GM18861 (cell line): ENCODE data around the gene SPATA13.

ENCODE experiments used
- ATAC-seq: cut with Tn5 transposase; IDR thresholded peaks from one replicate; pipeline ENCODE4 v1.9.1; 2021; ENCODE audit not compliant: unreplicated experiment

The SPATA13 gene

DNA sequence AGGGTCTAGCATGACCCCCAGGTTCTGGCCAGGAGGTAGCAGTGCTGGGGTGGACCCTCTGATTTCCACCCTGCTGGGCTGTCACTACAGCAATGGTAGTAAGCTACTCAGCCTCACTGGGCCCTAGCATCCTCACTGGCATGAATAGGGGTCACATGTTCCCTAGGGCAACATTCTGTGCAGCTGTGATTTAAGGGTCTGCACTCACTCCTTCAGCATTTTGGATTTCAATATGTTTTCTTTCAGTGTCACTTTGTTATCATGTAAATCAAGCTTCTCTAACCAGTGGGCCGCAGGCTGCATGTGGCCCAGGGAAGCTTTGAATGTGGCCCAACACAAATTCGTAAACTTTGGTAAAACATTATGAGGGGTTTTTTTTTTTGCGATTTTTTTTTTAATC is 57.8 kb downstream of the SPATA13 start:
- no peak for ATAC-seq

DNA sequence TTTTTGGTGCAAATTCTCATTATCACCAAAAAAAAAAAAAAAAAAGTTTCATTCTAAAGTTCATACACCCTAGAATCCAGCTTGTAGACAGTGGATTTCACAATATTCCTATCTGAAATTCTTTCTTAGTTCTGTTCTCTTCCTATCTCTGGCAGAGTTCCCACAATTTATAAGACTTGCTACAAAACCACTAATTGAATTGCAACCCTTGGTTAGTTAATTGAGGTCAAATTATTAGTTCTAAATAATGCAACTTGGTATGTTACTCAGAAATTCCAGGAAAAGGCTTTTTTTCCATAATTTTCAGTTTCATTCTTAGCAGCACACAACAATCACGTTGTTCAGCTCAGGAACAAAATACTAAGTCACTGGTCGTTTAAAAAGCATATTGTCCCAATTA is 58.5 kb downstream of the SPATA13 start:
- ATAC-seq, result no peak

DNA sequence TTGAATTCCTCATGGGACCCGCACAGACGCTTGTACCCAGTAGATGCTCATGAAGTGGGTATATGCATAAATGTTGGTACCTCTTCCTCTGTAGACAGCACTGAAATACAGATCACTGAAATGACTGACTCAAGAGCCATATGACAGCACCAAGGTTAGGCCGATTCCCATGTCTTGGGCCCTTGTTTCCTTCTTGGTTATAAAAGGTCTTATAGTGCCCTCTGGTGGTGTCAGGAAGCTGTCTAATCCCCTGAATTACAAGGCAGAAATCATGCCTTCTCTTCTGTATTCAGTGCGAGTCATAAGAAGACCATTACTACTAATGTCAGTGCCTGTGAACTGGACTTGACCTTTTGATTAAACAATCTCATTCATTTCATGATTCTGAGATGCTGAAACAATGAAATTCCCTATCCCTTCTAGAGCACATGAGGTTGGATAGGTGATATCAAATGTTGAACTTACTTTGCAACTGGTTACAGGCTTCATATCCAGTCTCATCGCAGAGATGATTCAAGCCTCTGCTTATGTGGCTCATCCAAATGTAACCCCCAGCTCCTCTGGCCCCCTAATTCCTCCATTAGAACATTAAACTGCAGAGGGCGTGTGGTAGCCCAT is 59.7 kb downstream of the SPATA13 start:
- ATAC-seq, result no peak

DNA sequence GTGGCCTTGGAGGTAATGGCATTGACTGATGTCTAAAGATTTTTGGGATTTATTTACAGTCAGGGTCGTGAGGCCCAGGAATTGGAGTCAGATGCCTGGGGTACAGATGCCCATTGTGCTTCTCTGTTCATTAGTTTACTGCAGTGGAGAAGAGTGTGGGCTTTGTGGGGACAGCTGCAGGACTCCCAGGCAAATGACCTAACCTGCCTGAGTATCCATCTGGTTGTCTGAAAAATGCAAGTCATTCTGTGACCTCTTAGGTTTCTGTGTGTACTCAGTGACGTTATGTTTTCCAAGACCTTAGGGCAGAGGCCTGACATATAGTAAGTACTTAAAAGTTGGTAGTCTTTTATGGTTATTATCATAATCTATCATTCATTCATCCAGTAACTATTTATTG is 60.5 kb downstream of the SPATA13 start:
- ATAC-seq, result no peak

DNA sequence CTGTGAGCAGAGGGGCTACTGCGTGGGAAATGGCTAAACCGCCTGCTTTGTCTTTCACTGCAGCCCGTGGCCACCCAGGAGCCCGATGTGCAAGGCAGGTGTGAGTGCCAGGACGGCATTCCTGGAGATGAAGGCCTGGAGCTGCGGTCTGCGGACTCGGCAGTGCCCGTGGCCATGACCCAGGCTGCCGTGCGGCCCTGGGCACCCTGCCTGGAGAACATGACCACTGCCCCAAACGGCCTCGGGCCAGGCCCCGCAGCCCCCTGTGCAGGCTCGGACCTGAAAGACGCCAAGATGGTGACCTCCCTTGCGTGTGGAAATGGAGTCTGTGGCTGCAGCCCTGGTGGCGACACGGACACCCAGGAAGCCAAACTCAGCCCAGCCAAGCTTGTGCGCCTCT is 62.2 kb downstream of the SPATA13 start:
- ATAC-seq, result no peak

DNA sequence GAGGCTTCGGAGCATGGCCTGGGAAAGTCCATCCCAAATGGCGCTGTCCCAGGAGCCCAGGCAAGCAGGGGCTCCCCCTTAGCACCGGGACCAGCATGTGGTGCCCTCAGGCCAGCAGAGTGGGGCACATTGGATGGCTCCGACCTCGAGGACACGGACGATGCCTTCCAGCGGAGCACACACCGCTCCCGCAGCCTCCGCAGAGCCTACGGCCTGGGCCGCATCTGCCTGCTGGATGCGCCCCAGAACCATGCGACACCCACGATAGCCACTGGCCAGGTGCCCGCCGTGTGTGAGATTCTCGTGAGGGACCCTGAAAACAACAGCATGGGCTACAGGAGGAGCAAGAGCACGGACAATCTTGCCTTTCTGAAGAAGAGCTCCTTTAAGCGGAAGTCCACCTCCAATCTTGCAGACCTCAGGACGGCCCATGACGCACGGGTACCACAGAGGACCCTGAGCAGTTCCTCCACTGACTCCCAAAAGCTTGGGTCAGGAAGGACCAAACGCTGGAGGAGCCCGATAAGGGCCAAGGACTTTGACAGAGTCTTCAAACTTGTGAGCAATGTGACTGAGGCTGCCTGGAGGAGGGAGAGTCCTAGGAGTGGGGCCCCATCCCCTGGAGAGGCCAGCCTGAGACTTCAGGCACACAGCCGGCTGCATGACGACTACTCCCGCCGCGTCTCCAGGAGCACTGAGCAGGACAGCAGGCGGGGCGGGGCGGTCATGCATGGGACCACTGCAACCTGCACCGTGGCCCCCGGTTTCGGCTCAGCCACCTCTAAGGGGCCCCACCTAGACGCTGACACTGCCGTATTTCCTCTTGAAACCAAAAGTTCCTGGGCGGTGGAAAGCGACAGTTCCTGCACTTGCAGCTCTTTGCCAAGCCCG is 63.1 kb downstream of the SPATA13 start:
- no peak for ATAC-seq

DNA sequence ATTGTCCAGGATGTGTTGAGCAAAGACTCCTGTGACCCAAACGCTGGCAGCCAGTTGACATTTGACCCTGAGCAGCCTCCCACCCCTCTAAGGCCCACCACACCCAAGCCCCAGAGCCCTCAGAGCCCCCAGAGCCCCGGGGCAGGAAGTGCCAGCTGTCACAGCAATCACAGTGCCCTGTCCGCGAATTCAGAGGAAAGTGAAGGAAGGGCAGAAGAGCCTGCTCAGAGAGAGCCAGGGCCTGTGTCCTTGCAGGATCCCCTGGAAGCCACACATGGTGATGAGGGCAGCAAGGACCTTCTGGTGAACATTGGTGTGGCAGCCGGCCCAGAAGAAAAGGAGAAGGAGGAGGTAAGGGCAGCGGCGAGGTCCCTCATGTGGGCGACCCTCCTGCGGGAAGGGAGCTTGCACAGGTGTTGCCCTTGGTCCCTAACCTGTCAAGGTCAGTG is 63.7 kb downstream of the SPATA13 start:
- no peak for ATAC-seq

DNA sequence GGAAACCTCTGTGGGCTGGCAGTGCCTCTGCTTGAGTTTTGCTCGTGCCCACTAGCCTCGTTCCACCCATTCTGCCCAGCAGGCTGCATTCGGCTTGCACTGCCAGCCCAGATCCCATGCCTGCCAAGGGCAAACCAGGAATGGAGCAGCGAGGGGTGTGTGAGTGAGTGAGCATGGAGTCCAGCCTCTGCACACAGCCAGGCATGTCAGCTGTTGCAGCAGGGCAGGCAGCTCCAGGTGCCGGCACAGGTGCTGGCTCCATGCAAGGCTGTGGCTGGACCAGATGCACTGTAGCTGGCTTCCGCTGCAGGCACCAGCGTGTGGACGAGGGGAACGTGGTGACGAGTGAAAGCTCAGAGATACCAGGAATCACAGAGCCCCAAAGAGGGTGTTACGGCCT is 64.5 kb downstream of the SPATA13 start:
- no peak for ATAC-seq

DNA sequence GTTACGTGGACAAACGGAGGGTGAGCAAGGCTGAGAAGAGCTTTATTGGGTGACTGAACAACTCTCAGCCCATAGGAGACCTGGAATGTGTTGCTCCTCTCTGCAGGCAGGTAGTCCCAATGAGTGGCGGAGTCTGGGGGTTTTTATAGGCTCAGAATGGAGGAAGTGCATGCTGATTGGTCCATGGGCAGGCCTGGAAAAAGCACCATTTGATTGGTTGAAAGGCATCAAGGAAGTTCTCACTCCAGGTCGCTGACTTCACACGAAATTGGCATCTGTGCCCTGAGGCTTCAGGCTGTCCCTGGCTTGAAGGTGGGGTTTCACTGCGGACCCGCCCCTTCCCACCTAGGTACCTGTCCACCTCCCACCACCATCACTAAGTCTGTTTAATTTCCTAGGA is 65.4 kb downstream of the SPATA13 start:
- ATAC-seq, result no peak

DNA sequence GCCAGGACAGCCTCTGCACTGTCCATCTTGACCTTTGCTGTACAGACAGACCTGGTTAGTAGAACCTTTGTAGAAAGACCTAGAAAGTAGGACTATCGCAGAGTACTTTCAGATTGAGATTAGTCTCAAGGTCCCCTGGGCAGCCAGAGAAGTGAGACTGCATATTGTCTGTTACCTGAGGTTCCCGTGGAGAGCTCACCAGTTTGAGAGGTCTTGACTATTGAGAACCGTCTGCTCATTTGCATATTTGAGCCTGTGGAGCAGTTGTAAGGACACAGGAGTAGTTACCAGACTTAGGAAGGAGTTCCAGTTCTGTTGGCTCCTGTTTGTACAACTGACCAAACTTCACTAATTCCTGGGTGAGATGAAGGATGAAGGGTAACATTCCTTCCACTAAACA is 66.2 kb downstream of the SPATA13 start:
- no peak for ATAC-seq

DNA sequence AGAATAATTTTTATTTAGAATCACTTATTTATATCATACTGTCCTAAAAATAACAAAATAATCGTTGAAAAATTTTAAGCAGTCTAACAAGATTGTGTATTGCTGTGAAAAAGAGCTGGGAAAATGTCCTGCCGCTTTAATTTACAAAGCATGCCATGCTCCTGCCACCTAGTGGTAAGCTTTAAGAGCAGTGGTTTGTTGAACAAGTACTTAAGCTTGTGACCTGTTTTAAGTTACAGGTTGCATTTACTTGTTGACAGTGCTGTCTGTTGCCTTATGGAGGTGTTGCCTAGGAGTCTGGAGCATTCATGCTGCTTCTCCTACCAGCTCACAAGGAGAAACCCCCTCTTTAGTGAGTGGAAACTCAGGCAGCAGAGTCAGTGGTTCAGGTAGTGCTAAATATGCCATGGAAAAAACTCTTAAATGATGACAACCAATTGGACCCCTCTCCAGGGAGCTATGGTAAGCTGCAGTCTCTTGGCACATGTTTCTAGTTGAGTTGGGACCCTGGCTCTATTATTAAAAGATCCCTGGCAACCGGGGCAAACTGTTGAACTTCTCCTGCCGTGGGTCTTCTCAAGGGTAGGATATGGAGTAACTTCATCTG is 68.4 kb downstream of the SPATA13 start:
- no peak for ATAC-seq

DNA sequence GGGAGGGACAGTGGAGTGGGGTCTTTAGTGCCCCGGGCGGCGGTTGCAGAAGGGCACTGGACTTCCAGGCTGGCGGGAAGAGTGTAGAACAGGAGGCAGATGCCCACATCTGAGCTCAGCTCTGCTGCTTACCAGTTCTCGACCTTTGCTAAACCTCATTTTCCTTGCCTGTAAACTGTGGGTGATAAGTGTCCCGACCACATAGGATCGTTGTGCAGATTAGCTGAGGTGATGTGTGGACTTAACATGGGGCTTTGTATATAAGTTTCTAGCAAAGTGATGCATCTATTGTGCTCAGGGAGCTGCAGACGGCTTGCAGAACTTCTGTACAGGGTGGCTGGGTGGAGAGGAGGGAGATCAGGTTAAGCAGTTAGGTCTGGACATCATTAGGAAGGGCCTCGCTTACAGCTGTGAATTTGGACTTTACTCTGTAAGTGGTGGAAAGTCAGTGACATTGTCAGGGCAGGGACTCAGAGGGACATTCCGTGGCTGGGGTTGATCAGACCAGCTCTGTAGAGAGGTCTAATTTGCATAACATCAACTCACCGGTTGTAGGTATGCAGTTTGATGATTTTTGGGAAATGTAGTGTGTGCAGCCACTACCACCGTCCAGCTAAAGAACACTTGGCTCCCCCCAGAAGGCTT is 70.0 kb downstream of the SPATA13 start:
- no peak for ATAC-seq

DNA sequence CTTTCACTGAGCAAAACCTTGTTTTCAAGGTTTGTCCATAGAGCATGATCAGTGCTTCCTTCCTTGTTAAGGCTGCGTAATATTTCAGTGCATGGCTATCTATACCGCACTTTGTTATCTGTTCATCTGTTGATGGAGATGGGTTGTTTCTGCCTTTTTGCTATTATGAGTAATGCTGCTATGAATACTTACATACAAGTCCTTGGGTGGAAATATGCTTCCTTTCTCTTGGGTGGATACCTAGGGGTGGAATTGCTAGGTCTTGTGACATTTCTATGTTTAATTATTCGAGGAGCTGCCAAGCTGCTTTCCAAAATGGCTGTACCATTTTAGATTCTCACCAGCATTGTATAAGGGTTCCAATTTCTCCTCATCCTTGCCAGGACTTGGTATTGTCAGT is 70.9 kb downstream of the SPATA13 start:
- no peak for ATAC-seq

DNA sequence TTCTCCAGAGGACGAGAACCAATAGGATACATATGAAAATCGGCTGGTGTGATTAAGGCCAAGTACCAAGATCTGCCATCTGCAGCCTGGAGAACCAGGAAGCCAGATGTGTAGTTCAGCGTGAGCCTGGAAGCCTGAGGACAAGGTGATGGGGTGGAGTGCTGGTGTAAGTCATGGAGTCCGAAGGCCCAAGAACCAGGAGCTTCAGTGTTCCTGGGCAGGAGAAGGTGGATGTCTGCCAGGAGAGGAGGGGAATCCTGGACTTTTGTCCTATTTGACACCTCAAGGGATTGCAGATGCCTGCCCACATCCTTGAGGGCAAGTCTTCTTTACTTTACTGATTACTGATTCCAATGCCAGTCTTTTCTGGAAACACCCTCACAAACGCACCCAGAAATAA is 71.5 kb downstream of the SPATA13 start:
- ATAC-seq, result no peak

DNA sequence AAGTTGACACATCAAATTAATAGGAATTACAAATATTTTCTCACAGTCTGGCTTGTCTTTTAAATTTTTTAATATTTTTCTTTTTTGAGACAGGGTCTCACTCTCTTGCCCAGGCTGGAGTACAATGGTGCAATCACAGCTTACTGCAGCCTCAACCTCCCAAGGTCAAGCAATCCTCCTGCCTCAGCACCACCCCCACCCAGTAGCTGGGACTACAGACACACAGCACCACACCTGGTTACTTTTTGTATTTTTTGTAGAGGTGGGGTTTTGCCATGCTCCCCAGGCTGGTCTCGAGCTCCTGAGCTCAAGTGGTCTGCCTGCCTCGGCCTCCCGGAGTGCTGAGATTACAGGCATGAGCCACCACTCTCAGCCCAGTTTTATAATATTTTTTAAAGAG is 72.0 kb downstream of the SPATA13 start:
- no peak for ATAC-seq

DNA sequence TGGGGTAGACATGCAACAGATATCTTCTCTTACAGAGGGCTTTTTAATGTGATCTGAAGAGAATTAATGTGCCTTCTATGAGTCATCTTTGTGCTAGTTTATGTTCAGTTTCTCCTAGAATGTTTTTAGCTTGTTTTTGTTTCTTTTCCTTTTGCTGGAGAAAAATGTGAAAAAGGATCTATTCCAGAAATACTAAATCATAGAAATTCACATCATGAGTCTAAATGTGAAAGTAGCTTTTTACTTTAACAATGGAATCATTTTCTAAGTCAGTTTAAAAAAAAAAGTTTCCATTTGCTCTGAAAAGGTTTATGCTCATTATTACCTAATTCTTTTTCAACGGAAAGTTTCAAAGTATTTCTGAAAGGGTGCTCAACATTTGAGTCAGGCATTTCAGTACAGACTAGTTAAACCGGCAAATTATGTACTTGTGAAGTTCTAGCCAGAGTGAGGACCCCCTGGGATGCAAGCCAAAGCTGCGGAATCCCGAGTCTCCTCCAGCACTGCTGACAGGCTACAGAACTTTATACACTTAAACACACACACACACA is 72.9 kb downstream of the SPATA13 start:
- no peak for ATAC-seq

DNA sequence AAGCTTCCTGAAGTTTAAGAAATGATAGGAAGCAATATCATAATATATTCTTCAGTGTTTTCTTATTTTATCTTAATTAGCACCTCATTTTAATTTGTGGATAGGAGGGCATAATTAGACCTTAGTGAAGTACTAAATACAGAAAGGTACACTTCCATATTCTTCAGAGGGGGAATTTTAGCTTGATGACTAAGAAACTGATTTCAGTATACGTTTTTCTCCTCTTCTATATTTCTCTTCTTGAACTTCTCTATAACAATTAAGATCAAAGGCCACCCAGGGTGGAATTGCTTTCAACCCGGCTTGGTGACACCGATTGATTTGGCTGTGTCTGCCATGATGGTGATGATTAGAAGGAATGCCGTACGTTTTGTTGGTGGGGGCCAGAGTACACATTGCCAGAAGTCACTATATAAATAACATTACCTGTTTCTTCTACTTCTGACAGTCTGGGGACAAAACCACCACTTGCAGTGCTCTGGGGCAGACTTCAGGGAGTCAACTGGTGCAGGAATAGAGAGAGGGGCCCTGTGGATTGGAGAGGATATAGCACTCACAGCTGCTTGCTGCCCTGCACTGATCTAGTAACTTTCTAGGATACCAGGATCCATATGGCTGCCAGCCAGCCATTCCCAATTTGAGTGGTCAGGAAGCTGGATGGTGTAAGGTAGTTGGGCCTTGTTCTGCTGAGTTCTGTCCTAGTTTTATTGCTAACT is 73.8 kb downstream of the SPATA13 start:
- no peak for ATAC-seq

DNA sequence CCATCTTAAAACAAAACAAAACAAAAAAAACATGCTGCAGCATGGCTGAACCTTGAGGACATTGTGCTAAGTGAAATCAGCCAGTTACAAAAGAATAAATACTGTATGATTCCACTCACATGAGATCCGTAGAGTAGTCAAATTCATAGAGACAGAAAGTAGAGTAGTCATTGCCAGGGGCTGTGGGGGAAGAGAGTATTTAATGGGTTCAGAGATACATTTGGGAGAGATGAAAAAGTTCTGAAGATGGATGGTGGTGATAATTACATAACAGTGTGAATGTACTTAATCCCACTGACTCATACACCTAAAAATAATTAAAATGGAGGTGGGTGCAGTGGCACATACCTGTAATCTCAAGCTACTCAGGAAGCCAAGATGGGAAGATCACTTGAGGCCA is 76.8 kb downstream of the SPATA13 start:
- no peak for ATAC-seq

DNA sequence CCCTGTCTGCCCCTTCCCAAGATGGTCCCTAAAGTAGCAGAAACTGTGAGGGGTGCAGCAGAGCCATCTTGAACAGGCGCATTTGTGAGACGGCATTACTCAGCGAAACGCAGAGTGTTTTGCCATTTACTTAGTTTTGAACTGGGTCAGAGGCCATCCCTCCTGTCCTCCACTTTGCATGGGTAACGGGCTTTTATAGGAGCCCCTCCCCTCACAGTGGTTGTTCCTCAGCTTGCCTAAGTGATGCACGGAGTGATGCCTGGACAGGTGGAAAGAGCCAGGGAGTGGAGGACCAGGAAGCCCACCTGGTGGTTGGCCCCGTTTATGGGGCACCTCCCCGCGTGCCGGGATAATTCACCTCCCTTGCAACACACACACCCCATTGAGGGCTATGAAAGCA is 80.8 kb downstream of the SPATA13 start:
- ATAC-seq, result no peak

DNA sequence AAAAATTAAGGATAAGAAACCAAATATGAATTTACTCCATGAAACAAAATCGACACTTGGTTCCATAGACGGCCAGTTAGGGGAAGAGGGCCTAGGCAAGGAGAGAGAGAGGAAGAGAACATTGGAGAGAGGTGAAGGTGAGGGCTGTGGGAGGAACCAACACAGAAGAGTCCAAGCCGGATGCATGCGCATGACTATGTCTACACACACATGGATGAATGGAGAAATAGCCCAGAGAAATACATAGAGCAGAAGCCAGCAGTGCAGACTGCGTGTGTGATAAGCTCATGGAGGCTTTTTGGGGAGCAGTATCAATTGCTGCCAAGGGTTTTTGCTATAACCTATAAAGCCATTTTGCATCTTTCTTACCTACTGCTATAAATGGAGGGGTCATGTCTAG is 81.6 kb downstream of the SPATA13 start:
- no peak for ATAC-seq

DNA sequence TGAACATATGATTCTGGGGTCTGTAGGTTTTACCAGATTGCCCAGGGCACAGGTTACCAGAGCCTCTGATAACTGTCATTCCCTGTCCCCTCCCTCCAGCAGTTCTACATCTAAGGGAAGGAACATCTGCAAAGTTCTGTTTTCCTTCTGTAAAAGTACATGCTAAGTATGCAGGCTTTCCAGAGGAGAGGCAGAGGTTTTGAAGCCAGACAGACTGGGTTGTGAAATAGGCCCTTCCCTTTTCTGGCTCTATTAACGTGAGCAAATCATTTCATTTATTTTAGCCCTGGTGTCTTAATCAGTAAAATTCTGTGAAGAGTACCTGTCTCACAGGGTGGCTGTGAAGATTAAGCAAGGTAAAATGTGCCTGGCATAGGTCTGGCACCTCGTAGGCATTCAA is 82.8 kb downstream of the SPATA13 start:
- no peak for ATAC-seq
